Fibroblast of upper back skin (primary cell): ENCODE measurements around the gene SPATA4.

Source experiments
- DNase-seq: peaks from one replicate; pipeline ENCODE4 v3.0.0-alpha.2; 2013

The SPATA4 gene

GRCh38 chr4:176189891-176190795 lies 5.2 kb downstream of the SPATA4 start:
- peak; percentile 75 for DNase-seq

- DNase-seq: no peak
Observed at GRCh38 chr4:176188654-176189053, 6.7 kb downstream of the SPATA4 start.

GRCh38 chr4:176187624-176188023 lies 7.8 kb downstream of the SPATA4 start:
- DNase-seq: peak; percentile 50

- no peak for DNase-seq
Observed at GRCh38 chr4:176186671-176187395, 8.6 kb downstream of the SPATA4 start.

GRCh38 chr4:176186067-176186466 lies 9.3 kb downstream of the SPATA4 start:
- no peak for DNase-seq

GRCh38 chr4:176185051-176185450 lies 10.3 kb downstream of the SPATA4 start:
- DNase-seq: peak; percentile 92

GRCh38 chr4:176163041-176163440 lies 32.3 kb downstream of the SPATA4 start:
- DNase-seq: no peak

- peak; percentile 54 for DNase-seq
Observed at GRCh38 chr4:176156656-176157055, 38.7 kb downstream of the SPATA4 start.

- no peak for DNase-seq
Observed at GRCh38 chr4:176153124-176153523, 42.3 kb downstream of the SPATA4 start.

GRCh38 chr4:176150704-176151103 lies 44.7 kb downstream of the SPATA4 start:
- no peak for DNase-seq

- peak; percentile 51 for DNase-seq
Observed at GRCh38 chr4:176150356-176150682, 45.1 kb downstream of the SPATA4 start.

GRCh38 chr4:176149680-176150355 lies 45.6 kb downstream of the SPATA4 start:
- DNase-seq: no peak

GRCh38 chr4:176142253-176142652 lies 53.1 kb downstream of the SPATA4 start:
- DNase-seq: no peak

GRCh38 chr4:176139518-176139917 lies 55.9 kb downstream of the SPATA4 start:
- no peak for DNase-seq

GRCh38 chr4:176137631-176138030 lies 57.8 kb downstream of the SPATA4 start:
- peak; percentile 65 for DNase-seq

GRCh38 chr4:176134670-176135069 lies 60.7 kb downstream of the SPATA4 start:
- no peak for DNase-seq
